K562 (cell line): Measurements from ENCODE around the gene FBLN7. TPM values are rescaled to one million over a fixed set of nuclear protein-coding genes. Genes with fewer than 3 reads are reported as not detected.

Experiments used
- ATAC-seq: fragments of 200-7000 bp; cut with Tn5 transposase; 3 replicates; pipeline ENCODE4 v1.9.1; 2020; ENCODE audit warnings: moderate library complexity
- BruUV-seq: library from RNA; stranded (reverse); fragments of 400-500 nt; replicated peaks from 2 replicates; lab custom pipeline; 2021; lab: Mats Ljungman, UMichigan
- CTCF ChIA-PET: fragments of 300-600 bp; formaldehyde crosslinking; extraction: SDS; loops from one replicate; lab custom pipeline; 2021; ENCODE audit warnings: low intra/inter-chr PET ratio; lab: Yijun Ruan, JAX
- POLR2A ChIA-PET: fragments of 300-600, 350-650 bp; sonication (Branson Sonifier 250); formaldehyde crosslinking; extraction: SDS; loops from one replicate; lab custom pipeline; 2021; ENCODE audit warnings: antibody characterized with exemption, inconsistent platforms; lab: Yijun Ruan, JAX
- DNase-seq, 4 experiments: peaks; one replicate each; pipeline versions ENCODE4 v3.0.0 to v3.0.0-alpha.2; 2011 to 2018; ENCODE audit warnings: low spot score in 3 of 4, mixed read lengths in 3 of 4; ENCODE audit errors: extremely low read depth in 1 of 4
- FAIRE-seq: peaks from 2 replicates; lab custom pipeline; 2011; peaks lifted over from hg19 to GRCh38; lab: Jason Lieb, UNC
- H2AFZ ChIP-seq: 2 replicates; pipeline ENCODE4 v1.6.0; 2011; ENCODE audit warnings: low read depth, low read length, control low read depth, inconsistent platforms
- H3K27ac ChIP-seq: fragments of 200-600 bp; 3 replicates; pipeline ENCODE4 v1.8.0; 2011; ENCODE audit warnings: low read depth, mild to moderate bottlenecking, control low read depth, inconsistent platforms, low read length, moderate library complexity, mixed read lengths; ENCODE audit errors: extremely low read depth
- H3K27me3 ChIP-seq, 2 experiments: fragments of 300-600 bp in 1 of 2; 2 replicates in 1 of 2; 3 replicates in 1 of 2; pipeline versions ENCODE4 v1.6.0 to v1.8.0; 2011; ENCODE audit warnings: inconsistent platforms in 2 of 2, low read length in 2 of 2, mild to moderate bottlenecking in 1 of 2, mixed read lengths in 1 of 2, moderate library complexity in 1 of 2; ENCODE audit not compliant: control insufficient read depth in 2 of 2, insufficient read depth in 2 of 2
- H3K36me3 ChIP-seq: fragments of 300-600 bp; 3 replicates; pipeline ENCODE4 v1.8.0; 2011; ENCODE audit warnings: mild to moderate bottlenecking, low read length, inconsistent platforms; ENCODE audit not compliant: control insufficient read depth, insufficient read depth
- H3K4me1 ChIP-seq, 2 experiments: fragments of 200-600 bp in 1 of 2; replicated peaks in 1 of 2; 2 replicates in 1 of 2; 3 replicates in 1 of 2; pipeline versions ENCODE4 v1.5.1 to v1.8.0; 2011; ENCODE audit warnings: inconsistent platforms in 2 of 2, low read length in 2 of 2, mild to moderate bottlenecking in 1 of 2, mixed read lengths in 1 of 2, moderate library complexity in 1 of 2; ENCODE audit not compliant: control insufficient read depth in 2 of 2, insufficient read depth in 2 of 2
- H3K4me2 ChIP-seq: 2 replicates; pipeline ENCODE4 v1.6.1; 2011; ENCODE audit warnings: low read length, control low read depth, inconsistent platforms, mixed read lengths; ENCODE audit not compliant: insufficient read depth
- H3K4me3 ChIP-seq: fragments of 200-600 bp; sonication (generic), shearing (Covaris generic); 2 replicates; pipeline ENCODE4 v1.5.1; 2016; ENCODE audit warnings: control low read depth, inconsistent platforms
- H3K79me2 ChIP-seq: fragments of 200-600 bp; 3 replicates; pipeline ENCODE4 v1.8.0; 2011; ENCODE audit warnings: low read length, inconsistent platforms; ENCODE audit not compliant: control insufficient read depth, insufficient read depth
- H3K9ac ChIP-seq, 2 experiments: 2 replicates each; pipeline versions ENCODE4 v1.6.0 to v1.6.1; 2011; ENCODE audit warnings: low read depth in 2 of 2, low read length in 2 of 2, control low read depth in 1 of 2, inconsistent platforms in 1 of 2, mild to moderate bottlenecking in 1 of 2, mixed read lengths in 1 of 2; ENCODE audit not compliant: insufficient read depth in 1 of 2
- H3K9me1 ChIP-seq: one replicate; pipeline ENCODE4 v1.6.0; 2011; ENCODE audit warnings: inconsistent platforms, mild to moderate bottlenecking, low read length, moderate library complexity; ENCODE audit not compliant: control insufficient read depth, insufficient read depth
- H3K9me3 ChIP-seq: replicated peaks from 2 replicates; pipeline ENCODE4 v1.5.1; 2011; ENCODE audit warnings: low read depth, low read length, inconsistent platforms; ENCODE audit not compliant: control insufficient read depth, insufficient read depth
- H4K20me1 ChIP-seq: replicated peaks from 2 replicates; pipeline ENCODE4 v1.6.1; 2011; ENCODE audit warnings: low read length, inconsistent platforms, mixed read lengths; ENCODE audit not compliant: control insufficient read depth, insufficient read depth
- MYNN ChIP-seq, 2 experiments: sonication (generic); formaldehyde crosslinking in 1 of 2; IDR thresholded peaks; 2 replicates each; pipeline versions ENCODE4 v1.5.0 to v1.6.1; 2016 to 2020; ENCODE audit warnings: antibody characterized with exemption in 1 of 2, missing genetic modification reagents in 1 of 2
- RHOXF2B ChIP-seq: fragments of 250-450 bp; sonication (Bioruptor Pico); conservative IDR thresholded peaks from 2 replicates; pipeline ENCODE4 v1.5.1; 2021
- ZC3H4 ChIP-seq: sonication (generic); formaldehyde crosslinking; IDR thresholded peaks from 2 replicates; pipeline ENCODE4 v1.9.0; 2021; ENCODE audit warnings: missing genetic modification reagents, borderline replicate concordance
- ZNF232 ChIP-seq: sonication (generic); formaldehyde crosslinking; IDR thresholded peaks from 2 replicates; pipeline ENCODE4 v1.8.0; 2022; ENCODE audit warnings: mild to moderate bottlenecking, missing genetic modification reagents
- WGBS: fragments of 100-300 bp; shearing (Covaris generic); methylation state at CpG from one replicate; pipeline ENCODE4 v1.1.6; 2016; ENCODE audit warnings: low coverage, mixed read lengths; ENCODE audit not compliant: insufficient coverage; ENCODE audit errors: missing lambda C conversion rate; 5-methylcytosine and 5-hydroxymethylcytosine counted together
- in situ Hi-C: fragments of 300-500 bp; cut with MboI; formaldehyde crosslinking; loops from 4 replicates; pipeline ENCODE4 v1.15.0; 2018; ENCODE audit warnings: inconsistent platforms, mixed read lengths
- intact Hi-C: fragments of 100-400 bp; cut with micrococcal nuclease; formaldehyde crosslinking; loops from 2 replicates; pipeline ENCODE4 v1.14.2; 2022
- polyA plus RNA-seq, 8 experiments: library from polyadenylated mRNA; depleted of rRNA in 4 of 8; stranded (reverse) in 5 of 8; unstranded in 3 of 8; fragments of >200 nt; fragmentation: Nextera tagmentation in 2 of 8; fragmentation: Illumina TruSeq in 1 of 8; extraction: Ambion mirVana in 2 of 8; extraction: Trizol in 1 of 8; gene quantifications; 2 replicates each; pipeline versions ENCODE4 v1.2.1 to v1.2.3, GENCODE V29; 2011 to 2014; ENCODE audit warnings: inconsistent platforms in 1 of 8, missing spikeins in 1 of 8
- total RNA-seq, 7 experiments: library from RNA; depleted of rRNA in 6 of 7; stranded (reverse); fragments of >200 nt in 6 of 7; fragmentation: Illumina TruSeq in 2 of 7; extraction: Trizol in 2 of 7; gene quantifications; 2 replicates each; pipeline versions ENCODE4 v1.2.1 to v1.2.3, GENCODE V29; 2011 to 2021; ENCODE audit warnings: low replicate concordance in 1 of 7
- TF ChIP-seq, protein P1 (sequence below): fragments of 450-650 bp; IDR thresholded peaks from 2 replicates; pipeline ENCODE4 v1.6.1; 2016; ENCODE audit warnings: missing biosample characterization, missing genetic modification characterization
- TF ChIP-seq, protein P2 (sequence below): sonication (generic); formaldehyde crosslinking; IDR thresholded peaks from 2 replicates; pipeline ENCODE4 v1.8.0; 2022; ENCODE audit warnings: missing genetic modification reagents, mild to moderate bottlenecking, moderate library complexity, borderline replicate concordance

Gene FBLN7
- total and polyA plus RNA-seq, 9 of the 15 experiments (the other 6 are each of a cell fraction or from before 2014, with no cell fraction given): 0.13 TPM; not detected in 8

DNA sequence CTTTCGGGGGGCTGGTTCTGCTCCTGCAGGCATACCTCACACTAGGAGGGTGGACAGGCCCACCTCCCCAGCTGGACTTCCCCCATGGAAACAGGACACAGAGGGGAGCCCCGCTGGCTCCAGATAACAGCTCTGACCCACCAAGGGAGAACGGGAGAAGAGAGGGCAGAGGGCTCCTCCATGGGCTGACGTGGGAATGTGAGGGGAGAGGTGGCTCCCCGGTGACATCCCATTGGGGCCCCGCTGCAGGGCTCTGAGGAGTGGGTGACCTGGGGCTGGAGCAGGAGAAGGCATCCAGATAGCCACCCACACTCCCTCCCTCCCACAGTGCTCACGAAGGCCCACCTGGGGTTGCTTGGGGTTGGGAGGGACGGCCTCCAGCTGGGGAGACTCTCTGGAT, 45.9 kb downstream of the FBLN7 start:
- no TSS peak for BruUV-seq
- intact Hi-C loops: no loop called here
- CTCF ChIA-PET: no interaction called here
- Histone ChIP-seq H3K4me3 (no peak overlapping the region), H3K9me3 (peaks cover 5% of the 10 kb centered on the region; the same call in 1 of the 2 replicates), H3K4me2 (no peak overlapping the region), H3K79me2 (no peaks in the 10 kb centered on the region), H3K27me3 (no peaks in the 10 kb centered on the region), H3K27ac (no peak overlapping the region), H4K20me1 (no peaks in the 10 kb centered on the region; the same call in 1 of the 2 replicates), H3K9me1 (no peaks in the 10 kb centered on the region), H3K9ac (no peak overlapping the region; a peak in 1 of 4 replicates), H2AFZ (0 out of 2 replicates have a peak overlapping the region, but pooled peaks have one; percentile 32), H3K36me3 (no peaks in the 10 kb centered on the region), H3K4me1 (peaks cover 14 to 21% of the 10 kb centered on the region in 2 experiments)
- no peak for FAIRE-seq
- POLR2A ChIA-PET: no interaction called here
- ATAC-seq: no peak
- WGBS: 44% methylated on average over 8 of the region's 8 CpGs
- in situ Hi-C loops: no loop called here
- no peak for DNase-seq
- no peak for TF ChIP-seq ZNF232 (CRISPR knock-in tag)
- TF ChIP-seq, protein P1, sequence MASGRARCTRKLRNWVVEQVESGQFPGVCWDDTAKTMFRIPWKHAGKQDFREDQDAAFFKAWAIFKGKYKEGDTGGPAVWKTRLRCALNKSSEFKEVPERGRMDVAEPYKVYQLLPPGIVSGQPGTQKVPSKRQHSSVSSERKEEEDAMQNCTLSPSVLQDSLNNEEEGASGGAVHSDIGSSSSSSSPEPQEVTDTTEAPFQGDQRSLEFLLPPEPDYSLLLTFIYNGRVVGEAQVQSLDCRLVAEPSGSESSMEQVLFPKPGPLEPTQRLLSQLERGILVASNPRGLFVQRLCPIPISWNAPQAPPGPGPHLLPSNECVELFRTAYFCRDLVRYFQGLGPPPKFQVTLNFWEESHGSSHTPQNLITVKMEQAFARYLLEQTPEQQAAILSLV (tag): no peak
- no peak for TF ChIP-seq RHOXF2B
- TF ChIP-seq ZC3H4 (CRISPR knock-in tag): no peak
- TF ChIP-seq, protein P2, sequence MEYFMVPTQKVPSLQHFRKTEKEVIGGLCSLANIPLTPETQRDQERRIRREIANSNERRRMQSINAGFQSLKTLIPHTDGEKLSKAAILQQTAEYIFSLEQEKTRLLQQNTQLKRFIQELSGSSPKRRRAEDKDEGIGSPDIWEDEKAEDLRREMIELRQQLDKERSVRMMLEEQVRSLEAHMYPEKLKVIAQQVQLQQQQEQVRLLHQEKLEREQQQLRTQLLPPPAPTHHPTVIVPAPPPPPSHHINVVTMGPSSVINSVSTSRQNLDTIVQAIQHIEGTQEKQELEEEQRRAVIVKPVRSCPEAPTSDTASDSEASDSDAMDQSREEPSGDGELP (CRISPR knock-in tag): no peak
- TF ChIP-seq MYNN (IDR thresholded peaks at IDR 0.05): no peak
- TF ChIP-seq MYNN (CRISPR knock-in tag; IDR thresholded peaks at IDR 0.05): no peak
